SU-DHL-6 (cell line): ENCODE results near the gene SCD5.

Experiments used
- H2AFZ ChIP-seq: fragments of 200-600 bp; sonication (generic); 2 replicates; pipeline ENCODE4 v1.6.1; 2014; ENCODE audit warnings: low read depth, mild to moderate bottlenecking, moderate library complexity, mixed read lengths, antibody characterized with exemption, low read length; ENCODE audit not compliant: severe bottlenecking
- H3F3A ChIP-seq: fragments of 200-600 bp; shearing (Covaris generic); 2 replicates; pipeline ENCODE4 v1.6.0; 2016; ENCODE audit warnings: antibody characterized with exemption, mild to moderate bottlenecking; ENCODE audit not compliant: insufficient read depth
- H3K27ac ChIP-seq: fragments of 200-600 bp; sonication (generic); 2 replicates; pipeline ENCODE4 v1.5.1; 2016; ENCODE audit warnings: low read depth, mild to moderate bottlenecking, low read length, moderate library complexity, mixed read lengths
- H3K27me3 ChIP-seq: fragments of 200-600 bp; sonication (generic), shearing (Covaris generic); 2 replicates; pipeline ENCODE4 v1.6.0; 2014; ENCODE audit warnings: mild to moderate bottlenecking, low read length
- H3K36me3 ChIP-seq: fragments of 200-600 bp; sonication (generic); 2 replicates; pipeline ENCODE4 v1.6.1; 2014; ENCODE audit warnings: mild to moderate bottlenecking, low read length, mixed read lengths
- H3K4me2 ChIP-seq: fragments of 300-600, 200-600 bp; shearing (Covaris generic), sonication (generic); 2 replicates; pipeline ENCODE4 v1.6.0; 2014; ENCODE audit warnings: low read length, low read depth, mild to moderate bottlenecking; ENCODE audit not compliant: poor library complexity, severe bottlenecking
- H3K4me3 ChIP-seq: fragments of 200-600 bp; sonication (generic); 2 replicates; pipeline ENCODE4 v1.5.1; 2014; ENCODE audit warnings: antibody characterized with exemption, low read length, mild to moderate bottlenecking, mixed read lengths; ENCODE audit not compliant: insufficient read depth, poor library complexity, severe bottlenecking
- H3K79me2 ChIP-seq: fragments of 200-600 bp; sonication (generic); 2 replicates; pipeline ENCODE4 v1.6.1; 2014; ENCODE audit warnings: mild to moderate bottlenecking, low read length, moderate library complexity; ENCODE audit not compliant: insufficient read depth
- H3K9ac ChIP-seq: fragments of 200-600 bp; sonication (generic); 2 replicates; pipeline ENCODE4 v1.7.0; 2014; ENCODE audit warnings: mild to moderate bottlenecking, low read length
- H3K9me2 ChIP-seq: fragments of 200-600 bp; sonication (generic); replicated peaks from 2 replicates; pipeline ENCODE4 v1.6.1; 2014; ENCODE audit warnings: low read length; ENCODE audit not compliant: insufficient read depth
- H3K9me3 ChIP-seq: fragments of 200-600 bp; sonication (generic); 2 replicates; pipeline ENCODE4 v1.6.1; 2014; ENCODE audit warnings: low read length, mixed read lengths; ENCODE audit not compliant: insufficient read depth
- H4K20me1 ChIP-seq: fragments of 200-600 bp; sonication (generic); 2 replicates; pipeline ENCODE4 v1.6.1; 2014; ENCODE audit warnings: low read depth, mild to moderate bottlenecking, antibody characterized with exemption, low read length, moderate library complexity, mixed read lengths
- EZH2phosphoT487 ChIP-seq: fragments of 200-600 bp; sonication (generic), shearing (Covaris generic); conservative IDR thresholded peaks from 2 replicates; pipeline ENCODE4 v1.6.1; 2018; ENCODE audit warnings: mild to moderate bottlenecking, antibody characterized with exemption, low read length, moderate library complexity, mixed read lengths
- TF ChIP-seq, protein P1 (sequence below): fragments of 200-600 bp; sonication (generic); IDR thresholded peaks from one replicate; pipeline ENCODE4 v1.5.1; 2017; ENCODE audit warnings: antibody characterized with exemption, mild to moderate bottlenecking, low read length, moderate library complexity; ENCODE audit not compliant: insufficient read depth, poor library complexity, severe bottlenecking

The SCD5 gene

DNA sequence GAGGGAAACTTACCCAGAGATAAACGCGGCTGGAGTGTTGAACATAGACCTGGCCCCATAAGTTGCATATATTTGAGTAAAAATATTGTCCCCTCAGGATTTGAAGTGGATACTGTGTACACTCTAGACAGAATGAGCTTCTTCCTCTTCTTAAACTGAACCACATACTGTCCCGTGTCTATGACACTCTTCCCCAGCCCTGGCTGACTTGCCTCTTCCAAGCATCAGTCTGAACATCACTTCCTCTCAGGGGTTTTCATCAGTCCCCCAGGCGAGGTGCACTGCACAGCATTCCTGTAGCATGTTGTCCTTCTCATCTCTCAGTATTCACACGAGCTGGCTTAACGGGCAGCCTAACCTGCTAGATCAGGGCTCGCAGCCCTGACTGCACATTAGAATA lies 156.3 kb downstream of the SCD5 start:
- no peak for TF ChIP-seq EZH2phosphoT487
- TF ChIP-seq, protein P1, sequence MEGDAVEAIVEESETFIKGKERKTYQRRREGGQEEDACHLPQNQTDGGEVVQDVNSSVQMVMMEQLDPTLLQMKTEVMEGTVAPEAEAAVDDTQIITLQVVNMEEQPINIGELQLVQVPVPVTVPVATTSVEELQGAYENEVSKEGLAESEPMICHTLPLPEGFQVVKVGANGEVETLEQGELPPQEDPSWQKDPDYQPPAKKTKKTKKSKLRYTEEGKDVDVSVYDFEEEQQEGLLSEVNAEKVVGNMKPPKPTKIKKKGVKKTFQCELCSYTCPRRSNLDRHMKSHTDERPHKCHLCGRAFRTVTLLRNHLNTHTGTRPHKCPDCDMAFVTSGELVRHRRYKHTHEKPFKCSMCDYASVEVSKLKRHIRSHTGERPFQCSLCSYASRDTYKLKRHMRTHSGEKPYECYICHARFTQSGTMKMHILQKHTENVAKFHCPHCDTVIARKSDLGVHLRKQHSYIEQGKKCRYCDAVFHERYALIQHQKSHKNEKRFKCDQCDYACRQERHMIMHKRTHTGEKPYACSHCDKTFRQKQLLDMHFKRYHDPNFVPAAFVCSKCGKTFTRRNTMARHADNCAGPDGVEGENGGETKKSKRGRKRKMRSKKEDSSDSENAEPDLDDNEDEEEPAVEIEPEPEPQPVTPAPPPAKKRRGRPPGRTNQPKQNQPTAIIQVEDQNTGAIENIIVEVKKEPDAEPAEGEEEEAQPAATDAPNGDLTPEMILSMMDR: no peak
- H2AFZ ChIP-seq: no peak overlapping the region
- H3F3A ChIP-seq: no peaks in the 10 kb centered on the region
- no peak overlapping the region for H3K27ac ChIP-seq
- no peaks in the 10 kb centered on the region for H3K27me3 ChIP-seq
- no peaks in the 10 kb centered on the region for H3K79me2 ChIP-seq
- no peaks in the 10 kb centered on the region for H3K9me3 ChIP-seq
- H3K9ac ChIP-seq: no peak overlapping the region
- H3K4me2 ChIP-seq: no peak overlapping the region
- no peaks in the 10 kb centered on the region for H3K36me3 ChIP-seq
- H3K9me2 ChIP-seq: no peaks in the 10 kb centered on the region
- H3K4me3 ChIP-seq: no peak overlapping the region
- no peaks in the 10 kb centered on the region for H4K20me1 ChIP-seq

DNA sequence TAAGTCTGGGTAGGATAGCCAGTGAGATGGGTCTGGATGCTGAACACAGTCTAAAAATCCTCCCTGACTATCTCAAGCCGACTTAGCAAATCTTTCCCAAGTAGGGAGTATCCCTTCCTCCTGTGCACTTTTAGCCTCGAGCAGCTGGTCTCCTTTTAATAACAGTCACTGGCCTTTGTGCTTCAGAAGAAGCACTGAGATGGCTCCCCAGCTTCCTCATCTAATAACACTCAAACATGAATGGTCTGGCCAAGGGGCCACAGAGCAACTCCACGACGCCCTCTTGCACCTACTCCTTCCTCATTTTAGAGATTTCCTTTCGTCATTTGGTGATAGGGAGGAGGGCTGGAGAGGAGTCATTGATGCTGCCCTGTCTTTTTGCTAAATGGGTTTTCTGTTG lies 158.1 kb downstream of the SCD5 start:
- Histone ChIP-seq H4K20me1 (no peaks in the 10 kb centered on the region), H3K79me2 (no peaks in the 10 kb centered on the region), H3K9me2 (no peaks in the 10 kb centered on the region), H3K27ac (no peak overlapping the region), H3K9me3 (no peaks in the 10 kb centered on the region), H3F3A (no peaks in the 10 kb centered on the region), H2AFZ (no peak overlapping the region), H3K27me3 (no peaks in the 10 kb centered on the region), H3K4me2 (no peak overlapping the region), H3K36me3 (no peaks in the 10 kb centered on the region), H3K4me3 (no peak overlapping the region), H3K9ac (no peak overlapping the region)
- no peak for TF ChIP-seq EZH2phosphoT487
- TF ChIP-seq, protein P1: no peak

DNA sequence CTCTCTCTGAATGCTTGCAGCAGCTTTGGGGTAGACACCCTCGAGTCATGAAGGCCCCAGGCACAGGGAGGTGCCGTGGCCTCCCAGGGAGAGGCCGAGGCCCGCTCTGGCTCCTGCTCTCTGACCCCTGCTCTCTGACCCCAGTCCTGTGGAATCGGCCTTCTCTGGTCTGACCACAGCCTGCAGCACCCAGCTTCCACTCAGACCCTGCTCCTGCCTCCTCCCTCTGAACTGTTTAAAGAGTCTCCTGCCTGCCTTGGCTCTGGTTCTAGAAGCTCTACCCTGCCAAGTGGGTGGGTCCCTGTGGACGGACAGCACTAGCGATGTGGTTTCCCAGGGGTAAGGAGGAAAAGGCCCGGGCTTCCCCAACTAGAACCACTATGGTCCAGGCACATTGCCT lies 158.6 kb downstream of the SCD5 start:
- Histone ChIP-seq H3K36me3 (no peaks in the 10 kb centered on the region), H3K79me2 (no peaks in the 10 kb centered on the region), H3K4me2 (no peak overlapping the region), H3K27ac (no peak overlapping the region), H3K9me2 (no peaks in the 10 kb centered on the region), H3K9ac (no peak overlapping the region), H3K9me3 (no peaks in the 10 kb centered on the region), H4K20me1 (no peaks in the 10 kb centered on the region), H3F3A (no peaks in the 10 kb centered on the region), H3K4me3 (no peak overlapping the region), H2AFZ (no peak overlapping the region), H3K27me3 (no peaks in the 10 kb centered on the region)
- no peak for TF ChIP-seq EZH2phosphoT487
- TF ChIP-seq, protein P1: no peak

DNA sequence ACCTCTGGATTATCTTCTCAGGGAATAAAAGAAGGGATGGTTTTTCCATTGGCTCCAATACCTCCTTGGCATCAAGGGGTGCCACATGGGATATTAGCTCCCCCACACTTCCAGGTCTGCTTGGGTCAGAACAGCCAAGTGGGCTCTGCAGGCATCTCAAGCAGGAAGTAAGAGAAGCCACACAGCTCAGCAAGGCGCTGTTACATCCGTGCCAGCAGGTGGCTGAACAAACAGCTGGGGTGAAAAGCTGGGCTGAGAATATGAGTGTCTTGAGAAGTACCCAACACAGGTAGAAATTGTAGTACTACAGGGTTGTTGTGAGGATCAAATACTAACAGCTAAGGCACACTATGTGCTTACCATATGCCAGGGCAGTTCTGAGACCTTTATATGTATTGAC lies 160.1 kb downstream of the SCD5 start:
- Histone ChIP-seq H3K27me3 (no peaks in the 10 kb centered on the region), H3K4me2 (no peak overlapping the region), H3K36me3 (no peaks in the 10 kb centered on the region), H3K9me2 (no peaks in the 10 kb centered on the region), H4K20me1 (no peaks in the 10 kb centered on the region), H3K27ac (no peak overlapping the region), H3K79me2 (no peaks in the 10 kb centered on the region), H3K4me3 (no peak overlapping the region), H3F3A (no peaks in the 10 kb centered on the region), H3K9ac (no peak overlapping the region), H3K9me3 (no peaks in the 10 kb centered on the region), H2AFZ (no peak overlapping the region)
- no peak for TF ChIP-seq EZH2phosphoT487
- TF ChIP-seq, protein P1: no peak
